Activated CD8-positive, alpha-beta T cell treated with anti-CD3 and anti-CD28 coated beads for 36 hours (primary cell): Measurements from ENCODE around the gene STRADA. TPM values are rescaled to one million over a fixed set of nuclear protein-coding genes. Genes with fewer than 3 reads are reported as not detected.

Source experiments
- ATAC-seq: fragments of 200-7000 bp; cut with Tn5 transposase; one replicate; pipeline ENCODE4 v1.10.0; 2021; ENCODE audit warnings: mild to moderate bottlenecking, moderate library complexity
- CTCF ChIA-PET: fragments of 350-600 bp; sonication (Branson Sonifier 250); formaldehyde crosslinking; loops from one replicate; lab custom pipeline; 2021; ENCODE audit warnings: antibody characterized with exemption; lab: Charles Lee
- POLR2A ChIA-PET: fragments of 350-600 bp; sonication (Branson Sonifier 250); formaldehyde crosslinking; loops from one replicate; lab custom pipeline; 2021; ENCODE audit warnings: antibody characterized with exemption; lab: Charles Lee
- DNase-seq: peaks from one replicate; pipeline ENCODE4 v3.0.0-alpha.2; 2020
- H3K27ac Mint-ChIP-seq: one replicate; pipeline ENCODE4 v1.8.0; 2021; ENCODE audit warnings: mild to moderate bottlenecking, mixed read lengths
- H3K27me3 Mint-ChIP-seq: one replicate; pipeline ENCODE4 v1.8.0; 2021; ENCODE audit warnings: mixed read lengths
- H3K36me3 Mint-ChIP-seq: one replicate; pipeline ENCODE4 v1.8.0; 2021; ENCODE audit warnings: low read depth, mixed read lengths
- H3K4me1 Mint-ChIP-seq: one replicate; pipeline ENCODE4 v1.8.0; 2021; ENCODE audit warnings: low read depth, mixed read lengths
- H3K4me3 Mint-ChIP-seq: one replicate; pipeline ENCODE4 v1.8.0; 2021; ENCODE audit warnings: mild to moderate bottlenecking, moderate library complexity, mixed read lengths
- H3K9me3 Mint-ChIP-seq: one replicate; pipeline ENCODE4 v1.8.0; 2021; ENCODE audit warnings: mixed read lengths
- CTCF ChIP-seq: fragments of 200-600 bp; IDR thresholded peaks from one replicate; pipeline ENCODE4 v1.8.0; 2022; ENCODE audit warnings: antibody characterized with exemption, mild to moderate bottlenecking
- intact Hi-C: fragments of 100-400 bp; cut with micrococcal nuclease; formaldehyde crosslinking; loops from one replicate; pipeline ENCODE4 v1.10.0; 2022
- total RNA-seq, 2 experiments: library from RNA; stranded (reverse); gene quantifications; one replicate each; pipeline ENCODE4 v1.2.3, GENCODE V29; 2021

The STRADA gene
- total RNA-seq, 2 experiments from 2014 or later, result 44.8 to 48.8 TPM

- intact Hi-C loops, result no loop called here
- no peak overlapping the region for H3K4me3 Mint-ChIP-seq
- TF ChIP-seq CTCF, result no peak
- ChIA-PET POLR2A (interaction anchor here (1.0 to 1.2 kb wide), 3 partner anchors 17 to 140 kb away, joined by 3 to 5 read pairs (median 4); partner anchors contain the start of gene STRADA), CTCF (interaction anchor here (1.5 kb wide), 1 partner anchor 68 kb away, joined by 4 read pairs; no protein-coding TSS in a partner anchor)
- peaks cover 12% of the 10 kb centered on the region for H3K4me1 Mint-ChIP-seq
- H3K27me3 Mint-ChIP-seq, result no peaks in the 10 kb centered on the region
- DNase-seq (peak; percentile 60), ATAC-seq (peak; percentile 71)
- H3K36me3 Mint-ChIP-seq, result peaks cover 60% of the 10 kb centered on the region
- no peaks in the 10 kb centered on the region for H3K9me3 Mint-ChIP-seq
- peak overlapping the region; percentile 50 for H3K27ac Mint-ChIP-seq
These were observed 19.4 kb upstream of the STRADA start for GRCh38 chr17:63760771-63761539.

- no peak for TF ChIP-seq CTCF
- H3K27me3 Mint-ChIP-seq, result no peaks in the 10 kb centered on the region
- H3K4me3 Mint-ChIP-seq, result no peak overlapping the region
- ChIA-PET CTCF (interaction anchor here (1.0 kb wide), 1 partner anchor 48 kb away, joined by 4 read pairs; no protein-coding TSS in a partner anchor), POLR2A (no interaction called here)
- DNase-seq, result no peak
- intact Hi-C loops, result no loop called here
- peaks cover 56% of the 10 kb centered on the region for H3K36me3 Mint-ChIP-seq
- no peaks in the 10 kb centered on the region for H3K9me3 Mint-ChIP-seq
- peaks cover 10% of the 10 kb centered on the region for H3K4me1 Mint-ChIP-seq
- H3K27ac Mint-ChIP-seq, result no peak overlapping the region
- no peak for ATAC-seq
These were observed 16.8 kb upstream of the STRADA start for GRCh38 chr17:63758428-63758827.

GRCh38 chr17:63754046-63754445 lies 12.4 kb upstream of the STRADA start:
- intact Hi-C loops, result no loop called here
- Mint-ChIP-seq H3K4me3 (no peak overlapping the region), H3K36me3 (peaks cover 53% of the 10 kb centered on the region), H3K27me3 (no peaks in the 10 kb centered on the region), H3K4me1 (peaks cover 19% of the 10 kb centered on the region), H3K9me3 (no peaks in the 10 kb centered on the region), H3K27ac (no peak overlapping the region)
- CTCF ChIA-PET, result no interaction called here
- DNase-seq (no peak), ATAC-seq (no peak)
- TF ChIP-seq CTCF, result no peak
- POLR2A ChIA-PET, result interaction anchor here (0.6 to 1.5 kb wide), 5 partner anchors 9 to 732 kb away, joined by 3 to 4 read pairs (median 3); partner anchors contain the start of genes CCDC47 and DDX42

- Mint-ChIP-seq H3K4me1 (peaks cover 19% of the 10 kb centered on the region), H3K4me3 (no peak overlapping the region), H3K36me3 (peaks cover 51% of the 10 kb centered on the region), H3K9me3 (no peaks in the 10 kb centered on the region), H3K27ac (no peak overlapping the region), H3K27me3 (no peaks in the 10 kb centered on the region)
- no peak for TF ChIP-seq CTCF
- DNase-seq (no peak), ATAC-seq (no peak)
- intact Hi-C loops, result no loop called here
- ChIA-PET POLR2A (interaction anchor here (0.6 to 1.2 kb wide), 3 partner anchors 11 to 733 kb away, joined by 3 to 4 read pairs (median 3); no protein-coding TSS in a partner anchor), CTCF (interaction anchor here (1.0 to 1.7 kb wide), 3 partner anchors 9 to 327 kb away, joined by 3 to 4 read pairs (median 3); partner anchors contain the start of gene CCDC47)
These were observed 11.6 kb upstream of the STRADA start for GRCh38 chr17:63753215-63753614.

GRCh38 chr17:63752707-63753106 lies 11.1 kb upstream of the STRADA start:
- no peak for ATAC-seq
- CTCF ChIA-PET, result interaction anchor here (0.8 to 1.7 kb wide), 5 partner anchors 10 to 327 kb away, joined by 3 to 4 read pairs (median 3); partner anchors contain the start of gene CCDC47
- intact Hi-C loops, result no loop called here

More at GRCh38 chr17:63752707-63753106, 11.1 kb upstream of the STRADA start:
- Mint-ChIP-seq H3K27me3 (no peaks in the 10 kb centered on the region), H3K27ac (no peak overlapping the region), H3K9me3 (no peaks in the 10 kb centered on the region), H3K36me3 (peaks cover 46% of the 10 kb centered on the region), H3K4me3 (no peak overlapping the region), H3K4me1 (peaks cover 19% of the 10 kb centered on the region)
- POLR2A ChIA-PET, result interaction anchor here (0.7 to 3.1 kb wide), 5 partner anchors 9 to 55 kb away, joined by 3 to 14 read pairs (median 3); no protein-coding TSS in a partner anchor
- DNase-seq, result no peak
- no peak for TF ChIP-seq CTCF
